ENCODE measurements around the gene EPS8L2. TPM values are rescaled to one million over a fixed set of nuclear protein-coding genes. Genes with fewer than 3 reads are reported as not detected.

EPS8L2 gene
- total and polyA plus RNA-seq, 2 of the 13 experiments (the other 11 are each of a cell fraction or from before 2014, with no cell fraction given): 89.3 to 416 TPM

- Histone ChIP-seq H3K9ac (ENCODE audit: insufficient read depth, low read depth, low read length) (no peak overlapping the region), H3K27me3 (ENCODE audit: control insufficient read depth in 1 of 2, insufficient read depth in 2 of 2, low read length in 2 of 2) (no peaks in the 10 kb centered on the region), H3K9me3 (ENCODE audit: low read length) (no peaks in the 10 kb centered on the region), H2AFZ (ENCODE audit: low read length) (no peak overlapping the region), H4K20me1 (ENCODE audit: insufficient read depth, low read length) (peaks cover 14% of the 10 kb centered on the region; the same call in 1 of the 2 replicates), H3K79me2 (ENCODE audit: insufficient read depth, low read length) (no peaks in the 10 kb centered on the region), H3K4me2 (ENCODE audit: low read depth, low read length) (no peak overlapping the region), H3K4me1 (ENCODE audit: insufficient read depth, low read length) (peaks cover 34% of the 10 kb centered on the region), H3K27ac (ENCODE audit: extremely low read length, insufficient read depth, low read length) (no peak overlapping the region), H3K4me3 (replicated peaks in 1 of 3; ENCODE audit: insufficient read depth in 1 of 3, low read depth in 2 of 3, low read length in 3 of 3) (no peak overlapping the region), H3K36me3 (replicated peaks in 1 of 2; ENCODE audit: control insufficient read depth in 1 of 2, insufficient read depth in 2 of 2, low read length in 2 of 2) (peaks cover 16 to 43% of the 10 kb centered on the region in 2 experiments; a peak in 4 of 5 replicates)
- TF ChIP-seq HNRNPLL (IDR thresholded peaks at IDR 0.05; ENCODE audit: low read depth, low read length, poor library complexity, severe bottlenecking): no peak
- peak; percentile 22 for TF ChIP-seq AGO2 (optimal IDR thresholded peaks at IDR 0.05; ENCODE audit: low read depth, low read length)
- TF ChIP-seq NR0B2 (CRISPR knock-in tag; IDR thresholded peaks at IDR 0.05): no peak
- no peak for TF ChIP-seq HCFC1 (IDR thresholded peaks at IDR 0.05; ENCODE audit: low read depth, low read length)
- in situ Hi-C loops (cut with HindIII; ENCODE audit: extremely low pct_ligation_motif_present, low pct_unique_long_range_greater_than_20kb) (loop anchor here (5.0 kb wide), 1 partner anchor 107 kb away; no protein-coding TSS in a partner anchor), intact Hi-C loops (cut with micrococcal nuclease; ENCODE audit: unreplicated experiment) (no loop called here)
- no peak for FAIRE-seq
- ChIA-PET CTCF (ENCODE audit: low intra/inter-chr PET ratio, low total read pairs) (no interaction called here), POLR2A (no interaction called here)
- no peak for ATAC-seq
- BruUV-seq (replicated peaks): no TSS peak
- no peak for DNase-seq (ENCODE audit: low spot score)
- 92% methylated on average over 13 of the region's 19 CpGs for WGBS (ENCODE audit: low lambda C conversion rate)
Measured at GRCh38 chr11:660281-660680, 45.8 kb upstream of the EPS8L2 start.

- FAIRE-seq: no peak
- DNase-seq (ENCODE audit: low spot score): no peak
- H3K27ac ChIP-seq (ENCODE audit: extremely low read length, insufficient read depth, low read length): no peak overlapping the region
- no peak overlapping the region for H3K9ac ChIP-seq (ENCODE audit: insufficient read depth, low read depth, low read length)
- ChIA-PET CTCF (ENCODE audit: low intra/inter-chr PET ratio, low total read pairs) (no interaction called here), POLR2A (no interaction called here)
- no peak overlapping the region for H3K4me2 ChIP-seq (ENCODE audit: low read depth, low read length)
- no peak overlapping the region for H3K4me3 ChIP-seq (replicated peaks in 1 of 3; ENCODE audit: insufficient read depth in 1 of 3, low read depth in 2 of 3, low read length in 3 of 3)
- no peak for ATAC-seq
- peaks cover 19 to 49% of the 10 kb centered on the region in 2 experiments; a peak in 4 of 5 replicates for H3K36me3 ChIP-seq (replicated peaks in 1 of 2; ENCODE audit: control insufficient read depth in 1 of 2, insufficient read depth in 2 of 2, low read length in 2 of 2)
- in situ Hi-C loops (cut with HindIII; ENCODE audit: extremely low pct_ligation_motif_present, low pct_unique_long_range_greater_than_20kb) (loop anchor here (5.0 kb wide), 1 partner anchor 106 kb away; no protein-coding TSS in a partner anchor), intact Hi-C loops (cut with micrococcal nuclease; ENCODE audit: unreplicated experiment) (no loop called here)
- H4K20me1 ChIP-seq (ENCODE audit: insufficient read depth, low read length): 0 out of 2 replicates have a peak, but pooled peaks cover 10% of the 10 kb centered on the region
- no peaks in the 10 kb centered on the region for H3K9me3 ChIP-seq (ENCODE audit: low read length)
- peaks cover 29% of the 10 kb centered on the region for H3K4me1 ChIP-seq (ENCODE audit: insufficient read depth, low read length)
- no TSS peak for BruUV-seq (replicated peaks)
- no peak overlapping the region for H2AFZ ChIP-seq (ENCODE audit: low read length)
- H3K79me2 ChIP-seq (ENCODE audit: insufficient read depth, low read length): no peaks in the 10 kb centered on the region
- H3K27me3 ChIP-seq (ENCODE audit: control insufficient read depth in 1 of 2, insufficient read depth in 2 of 2, low read length in 2 of 2): no peaks in the 10 kb centered on the region
- 94% methylated on average over 16 of the region's 19 CpGs for WGBS (ENCODE audit: low lambda C conversion rate)
- TF ChIP-seq TFAP4 (IDR thresholded peaks at IDR 0.05; ENCODE audit: borderline replicate concordance, low read depth) (no peak), ZKSCAN1 (IDR thresholded peaks at IDR 0.05; ENCODE audit: low read length) (no peak), JUND (CRISPR knock-in tag; IDR thresholded peaks at IDR 0.05) (no peak)
Measured at GRCh38 chr11:660681-661444, 45.2 kb upstream of the EPS8L2 start.

All from HepG2 (cell line).